GM21381 (cell line): ENCODE measurements around the gene PGR.

Experiments
- ATAC-seq: cut with Tn5 transposase; IDR thresholded peaks from one replicate; pipeline ENCODE4 v1.9.1; 2021; ENCODE audit warnings: mild to moderate bottlenecking, moderate library complexity; ENCODE audit not compliant: unreplicated experiment

The PGR gene

DNA sequence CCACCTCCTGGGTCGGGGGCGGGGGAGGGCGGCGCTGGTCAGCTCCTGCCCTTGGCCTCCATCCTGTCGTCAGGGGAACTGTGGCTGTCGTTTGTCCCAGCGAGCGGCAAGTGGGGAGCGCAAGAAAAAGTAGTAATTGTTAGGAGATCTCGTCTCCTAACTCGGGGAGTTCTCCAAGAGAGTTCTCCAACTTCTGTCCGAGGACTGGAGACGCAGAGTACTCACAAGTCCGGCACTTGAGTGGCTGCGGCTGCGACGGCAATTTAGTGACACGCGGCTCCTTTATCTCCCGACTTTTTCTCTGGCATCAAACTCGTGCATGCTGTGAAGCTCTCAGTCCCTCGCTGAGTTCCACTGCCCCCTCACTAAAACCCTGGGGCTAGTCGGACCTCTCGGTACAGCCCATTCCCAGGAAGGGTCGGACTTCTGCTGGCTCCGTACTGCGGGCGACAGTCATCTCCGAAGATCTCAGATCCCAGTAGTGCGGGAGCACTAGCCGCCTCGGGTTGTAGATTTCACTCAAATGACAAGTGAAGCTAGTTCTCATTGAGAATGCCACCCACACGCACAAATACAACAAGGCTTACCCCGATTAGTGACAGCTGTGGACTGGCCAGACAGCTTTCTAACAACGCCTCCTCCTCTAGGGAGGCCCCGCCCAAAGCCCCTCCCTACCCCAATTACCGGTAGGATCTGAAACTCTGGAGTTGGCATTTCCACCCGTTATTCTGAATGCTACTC, at the start of gene PGR:
Gene PGR, minus strand, starts transcription at position 611 of the 741 bp plus-strand sequence. CDS start 743 bp downstream, outside the sequence.
- no peak for ATAC-seq

DNA sequence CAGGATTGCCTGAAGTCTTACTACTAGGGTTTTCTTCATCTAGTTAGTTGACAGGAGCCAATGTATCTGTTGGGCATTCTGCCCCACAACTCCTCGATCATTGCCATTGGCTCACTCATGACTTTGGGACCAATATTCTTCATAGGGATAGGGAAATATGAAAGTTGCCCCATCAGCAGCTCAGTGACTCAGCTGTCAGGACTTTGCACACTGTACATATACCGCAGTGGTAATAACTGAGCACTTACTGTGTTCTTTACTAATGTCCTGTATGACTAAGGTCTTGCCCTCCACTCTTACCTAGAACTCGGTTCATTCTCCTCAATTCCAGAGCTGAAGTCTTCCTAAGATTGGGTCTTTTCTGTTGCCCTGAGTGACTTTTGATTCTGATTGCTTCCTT, 46.8 kb upstream of the PGR start:
- no peak for ATAC-seq

DNA sequence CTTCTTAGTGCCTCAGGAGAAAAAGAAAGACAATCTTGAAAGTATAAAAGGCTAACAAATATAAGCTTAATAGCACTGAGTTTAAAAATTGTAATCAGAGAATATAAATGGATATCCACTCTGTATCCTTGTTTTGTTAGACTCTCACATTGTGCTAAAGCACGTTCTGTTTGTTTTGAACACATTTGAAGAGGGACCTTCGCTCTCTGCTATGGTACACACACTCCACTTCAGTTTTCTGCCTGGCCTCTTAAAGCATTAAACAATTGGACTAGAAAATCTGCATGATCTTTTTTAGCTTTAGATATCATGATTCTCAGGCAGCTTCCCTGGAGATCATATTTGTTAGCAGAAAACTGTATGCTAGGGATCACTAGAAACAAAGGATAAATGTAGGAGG, 40.3 kb upstream of the PGR start:
- ATAC-seq = no peak

DNA sequence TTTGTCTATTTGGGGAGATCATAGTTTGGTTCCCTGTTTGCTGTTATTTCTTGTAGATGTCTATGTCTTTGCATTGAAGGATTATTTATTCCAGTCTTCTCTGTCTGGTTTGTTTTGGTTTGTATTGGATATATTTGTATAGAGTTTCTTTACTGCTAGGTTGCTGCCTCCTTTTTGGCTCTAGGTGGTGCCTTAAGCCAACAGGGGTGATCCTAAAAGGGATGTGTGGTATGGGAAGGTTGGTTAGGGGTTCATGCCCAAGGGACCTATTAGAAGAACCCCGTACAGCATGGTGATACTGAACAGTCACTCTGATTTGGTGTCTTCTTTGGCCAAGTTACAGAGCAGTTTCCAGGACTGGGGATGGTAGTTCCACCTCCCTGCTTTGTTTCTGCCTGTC, 36.4 kb upstream of the PGR start:
- no peak for ATAC-seq

DNA sequence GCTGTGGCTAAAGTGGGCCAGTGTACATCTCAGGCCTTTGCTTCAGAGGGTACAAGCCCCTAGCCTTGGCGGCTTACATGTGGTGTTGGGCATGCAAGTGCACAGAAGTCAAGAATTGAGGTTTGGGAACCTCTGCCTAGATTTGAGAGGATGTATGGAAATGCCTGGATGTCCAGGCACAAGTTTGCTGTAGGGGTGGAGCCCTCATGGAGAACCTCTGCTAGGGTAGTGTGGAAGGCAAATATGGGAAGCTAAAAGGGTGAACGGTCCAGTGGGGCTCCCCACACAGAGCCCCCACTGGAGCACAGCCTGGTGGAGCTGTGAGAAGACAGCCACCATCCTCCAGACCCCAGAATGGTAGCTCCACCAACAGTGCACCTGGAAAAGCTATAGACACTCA, 28.5 kb upstream of the PGR start:
- ATAC-seq = no peak

DNA sequence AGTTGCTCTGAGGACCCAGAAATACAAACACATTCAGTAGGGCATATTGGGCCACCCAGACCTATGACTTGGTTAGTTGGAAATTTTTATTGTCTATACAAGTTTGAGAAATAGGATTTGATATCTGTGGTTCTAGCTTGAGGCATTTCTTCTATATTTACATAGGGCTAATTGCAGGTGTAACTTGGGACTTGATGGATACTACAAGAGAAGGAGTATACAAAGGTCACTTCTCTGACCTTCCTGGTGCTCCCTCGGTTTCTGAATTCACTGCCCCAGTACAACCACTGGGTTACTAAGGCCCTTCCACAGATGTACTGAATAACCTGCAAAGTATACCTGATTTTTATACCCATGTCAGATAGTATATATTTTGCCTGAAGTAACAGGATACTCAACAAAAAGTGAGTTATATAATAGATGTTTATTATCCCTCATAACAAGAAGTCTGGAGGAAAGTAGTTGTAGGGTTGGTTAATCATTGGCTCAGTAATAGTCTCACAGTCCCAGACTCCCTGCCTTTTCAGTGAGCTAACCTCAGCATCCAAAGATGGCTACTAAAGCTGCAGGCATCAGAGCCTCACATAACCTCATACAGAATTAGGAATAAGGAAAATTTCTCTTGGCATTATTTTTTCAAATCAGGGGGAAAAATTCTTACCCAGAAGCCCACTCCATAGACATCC, 8.8 kb upstream of the PGR start:
- ATAC-seq = no peak

DNA sequence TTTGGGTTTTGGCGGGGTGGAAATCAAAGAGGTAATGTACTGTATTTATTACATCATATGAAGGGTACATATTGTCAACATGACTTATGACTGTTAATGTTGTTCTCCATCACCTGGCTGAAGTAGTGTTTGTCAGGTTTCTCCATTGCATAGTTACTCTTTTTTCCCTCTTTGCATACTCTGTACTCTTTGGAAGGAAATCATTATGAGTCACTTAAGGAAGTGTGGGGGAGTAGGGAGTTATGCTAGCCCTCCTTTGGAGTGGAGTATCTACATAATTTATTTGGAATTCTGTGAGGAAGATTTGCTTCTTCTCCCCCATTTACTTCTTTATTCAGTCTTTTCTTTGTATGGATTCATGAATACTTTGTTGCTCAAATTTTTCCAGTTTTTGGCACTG, 3.6 kb upstream of the PGR start:
- ATAC-seq = no peak

DNA sequence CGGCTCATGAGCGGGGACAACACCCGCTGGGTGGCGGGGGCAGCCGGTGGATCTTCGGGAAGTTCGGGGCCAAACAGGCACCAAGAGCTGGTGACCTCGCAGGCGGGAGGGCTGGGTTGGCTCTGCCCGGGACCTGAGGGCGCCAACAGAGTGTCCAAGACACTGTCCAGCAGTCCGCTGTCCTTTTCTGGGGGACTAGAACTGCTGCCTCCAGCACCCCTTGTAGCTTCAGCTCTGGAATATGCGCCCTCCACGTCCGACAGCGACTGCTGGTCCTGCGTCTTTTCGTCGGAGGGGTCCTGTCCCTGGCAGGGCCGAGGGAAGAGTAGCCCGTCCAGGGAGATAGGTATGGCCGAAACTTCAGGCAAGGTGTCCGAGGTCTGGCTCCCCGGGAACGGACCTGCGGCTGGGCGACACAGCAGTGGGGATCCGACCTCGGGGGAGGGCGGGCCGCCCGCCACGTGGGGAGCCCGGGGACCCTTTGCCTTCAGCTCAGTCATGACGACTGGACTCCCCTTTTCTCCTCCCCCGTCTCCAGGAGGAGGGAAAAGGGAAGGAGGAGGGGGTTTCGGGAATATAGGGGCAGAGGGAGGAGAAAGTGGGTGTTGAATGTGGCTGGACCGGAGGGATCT, 926 bp downstream of the PGR start:
- ATAC-seq = no peak

DNA sequence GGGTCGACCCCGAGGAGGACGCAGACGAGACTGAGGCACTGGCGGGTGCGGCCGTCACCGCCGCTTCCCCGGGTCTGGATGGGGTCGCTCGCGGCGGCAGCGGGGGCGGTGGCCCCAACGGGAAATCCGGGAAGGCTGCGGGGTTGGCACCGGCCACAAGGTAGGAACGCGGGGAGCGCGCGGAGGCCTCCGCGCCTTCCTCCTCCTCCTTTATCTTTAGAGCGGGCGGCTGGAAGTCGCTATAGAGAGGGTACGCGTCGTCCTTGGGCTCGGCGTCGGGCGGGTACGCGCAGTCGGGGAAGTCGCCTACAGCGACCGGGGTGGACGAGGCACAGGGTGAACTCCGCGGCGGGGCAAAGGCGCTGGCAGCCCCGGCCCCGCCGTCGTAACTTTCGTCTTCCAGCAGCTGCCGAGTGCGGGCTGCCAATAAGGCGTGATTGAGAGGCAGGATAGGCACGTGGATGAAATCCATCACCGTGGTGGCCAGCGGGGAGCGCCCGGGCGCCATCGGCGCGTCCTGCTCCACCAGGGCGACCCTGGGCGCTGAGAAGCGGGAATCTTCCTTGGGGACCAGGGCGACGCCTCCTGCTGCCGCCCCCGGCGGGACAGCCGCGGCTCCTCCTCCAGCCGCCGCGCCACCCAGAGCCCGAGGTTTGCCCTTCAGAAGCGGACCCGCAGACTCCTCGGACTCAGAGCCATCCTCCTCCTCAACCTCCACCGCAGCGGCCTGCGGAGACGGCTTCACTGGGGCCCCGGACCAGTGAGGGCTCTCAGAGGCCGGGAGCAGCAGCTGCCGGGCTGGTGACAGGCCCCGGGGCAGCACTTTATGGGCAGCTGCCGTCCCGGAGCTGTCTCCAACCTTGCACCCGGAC, 1.7 kb downstream of the PGR start:
- no peak for ATAC-seq

DNA sequence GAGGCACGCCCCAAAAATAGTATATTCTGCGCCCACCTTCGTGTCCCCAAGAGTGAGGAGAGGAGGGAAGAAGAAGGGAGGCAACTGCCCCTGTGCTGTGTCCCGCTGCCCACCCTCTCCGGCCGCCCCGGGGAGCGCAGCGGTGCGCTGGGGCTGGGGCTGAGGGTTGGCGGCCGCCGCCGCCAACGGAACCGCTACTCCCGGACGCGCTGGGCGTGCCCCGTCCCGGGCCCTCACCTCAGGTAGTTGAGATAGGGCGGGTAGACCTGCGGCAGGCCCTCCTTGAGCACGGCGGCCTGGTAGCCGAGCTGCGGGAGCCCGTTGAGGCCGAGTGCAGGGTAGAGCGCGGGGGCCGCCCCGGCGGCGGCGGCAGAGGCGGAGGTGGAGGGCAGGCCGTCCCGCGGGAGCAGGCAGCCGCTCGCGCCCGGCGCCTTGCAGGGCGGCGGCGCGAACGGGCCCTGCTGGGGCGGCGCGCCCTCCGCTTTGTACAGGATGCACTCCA, 2.4 kb downstream of the PGR start:
- no peak for ATAC-seq

DNA sequence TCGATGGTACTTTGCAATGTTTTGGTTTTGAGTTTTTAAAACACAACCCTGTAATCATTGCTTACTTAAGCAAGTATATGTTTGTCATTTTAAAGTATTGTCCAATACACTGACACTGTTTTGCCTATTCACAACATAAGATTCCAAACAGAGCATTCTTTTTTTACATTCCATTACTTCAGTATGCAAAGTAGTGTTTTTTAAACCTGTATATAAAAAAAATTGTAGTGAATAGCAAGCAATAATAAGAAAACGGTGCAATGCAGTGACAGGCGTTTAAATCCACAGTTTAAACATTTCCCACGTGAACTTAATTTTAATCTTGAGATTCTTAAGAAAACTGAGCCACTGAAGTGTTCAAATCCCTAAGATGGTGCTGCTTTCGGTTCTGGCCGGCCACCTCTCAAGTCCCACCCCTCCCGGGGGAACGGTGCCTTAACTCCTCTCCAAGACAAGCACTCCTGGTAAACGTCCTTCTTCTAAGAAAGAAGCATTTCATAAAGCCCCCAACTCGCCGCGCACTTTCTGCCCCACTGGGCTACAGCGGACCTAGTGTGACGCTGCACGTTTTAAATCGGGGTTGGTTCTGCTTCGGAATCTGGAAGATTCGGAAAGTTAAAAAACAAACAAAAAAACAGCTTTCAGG, 2.9 kb downstream of the PGR start:
- ATAC-seq = no peak

DNA sequence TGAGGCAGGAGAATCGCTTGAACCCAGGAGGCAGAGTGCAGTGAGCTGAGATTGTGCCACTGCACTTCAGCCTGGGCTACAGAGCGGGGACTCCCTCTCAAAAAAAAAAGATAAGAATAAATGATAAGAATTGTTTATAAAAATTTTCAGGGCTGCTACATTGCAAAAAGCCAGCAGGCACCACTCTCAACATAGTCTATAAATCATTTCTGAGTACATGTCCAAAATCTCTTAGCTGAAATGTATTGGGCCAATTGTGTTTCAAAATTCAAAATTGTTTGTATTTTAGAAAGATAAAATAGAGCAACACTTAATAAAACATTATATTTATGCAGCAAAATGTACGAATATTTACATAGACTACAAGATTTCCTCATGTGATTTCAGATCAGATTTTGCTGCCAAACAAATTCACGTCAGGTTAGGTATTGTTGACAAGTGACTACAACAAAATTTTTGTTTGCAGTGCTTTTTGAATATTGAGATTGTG, 13.9 kb downstream of the PGR start:
- ATAC-seq = no peak

DNA sequence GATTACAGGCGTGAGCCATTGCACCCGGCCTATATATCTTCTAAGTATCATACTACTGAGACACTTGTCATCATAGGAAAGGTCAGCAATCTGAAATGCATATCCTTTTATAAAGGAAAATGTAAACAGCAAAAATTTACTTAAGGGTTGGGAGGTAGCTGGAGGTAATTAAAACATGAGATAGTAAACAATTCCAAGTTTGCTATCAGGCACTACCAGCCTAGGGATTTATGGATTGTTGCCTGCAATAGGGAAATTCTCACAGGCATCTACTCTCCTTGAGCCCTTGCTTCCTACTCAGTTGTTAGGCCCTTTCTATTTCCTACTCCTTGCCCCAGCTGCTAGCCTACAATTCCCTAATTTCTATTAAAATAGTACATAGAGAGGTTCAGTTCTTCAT, 16.1 kb downstream of the PGR start:
- ATAC-seq = no peak

DNA sequence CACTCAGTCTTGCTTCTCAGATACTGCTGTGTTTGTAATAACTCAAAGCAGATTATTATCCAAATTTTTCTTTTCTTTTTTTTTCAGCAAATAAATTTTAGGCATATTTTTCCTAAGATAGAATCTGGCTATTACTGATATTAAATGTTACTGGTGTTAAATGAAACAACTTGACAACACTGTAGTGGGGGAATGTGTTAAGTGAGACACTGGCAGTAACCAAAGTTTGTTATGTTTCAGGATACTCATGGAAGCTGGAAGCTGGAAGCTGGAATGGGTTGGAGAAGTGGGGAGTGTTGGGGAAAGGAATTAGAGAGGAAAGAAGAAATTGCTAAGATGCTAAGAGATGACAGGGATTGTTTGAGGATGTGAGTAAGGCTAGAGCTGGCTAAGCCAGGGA, 24.9 kb downstream of the PGR start:
- no peak for ATAC-seq

DNA sequence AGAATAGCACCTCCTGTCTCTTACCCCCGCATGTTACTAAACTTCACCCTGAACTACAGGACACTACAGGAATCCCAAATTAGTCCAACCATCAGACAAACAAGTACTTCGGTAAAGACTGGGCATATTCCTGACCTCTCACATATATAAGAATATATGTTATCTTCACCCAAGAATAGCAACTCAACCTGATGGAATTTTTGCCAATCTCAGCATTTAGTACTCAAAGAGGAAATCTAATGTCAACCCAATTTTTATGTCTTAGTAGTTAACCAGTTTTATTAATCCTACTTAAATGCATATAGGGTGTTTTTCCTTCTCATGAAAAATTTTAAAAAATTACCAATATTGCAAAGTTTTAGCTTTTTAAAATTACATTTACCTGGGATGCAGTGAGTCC, 26.2 kb downstream of the PGR start:
- no peak for ATAC-seq

DNA sequence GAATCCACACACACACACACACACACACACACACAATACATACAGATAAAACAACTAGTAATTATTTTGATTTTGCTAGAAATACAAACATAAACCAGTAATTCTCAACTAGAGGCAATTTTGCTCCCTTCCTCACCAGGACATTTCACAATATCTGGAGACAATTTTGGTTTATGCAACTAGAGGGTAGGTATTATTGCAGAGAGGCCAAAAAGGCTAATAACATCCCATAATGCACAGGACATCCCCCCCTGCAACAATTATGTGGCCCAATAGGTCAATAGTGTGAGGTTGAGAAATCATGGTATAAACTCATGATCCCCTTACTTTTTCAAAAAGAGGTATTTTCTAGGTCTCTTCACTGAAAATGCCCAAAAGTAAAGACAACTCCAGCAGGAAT, 29.0 kb downstream of the PGR start:
- no peak for ATAC-seq

DNA sequence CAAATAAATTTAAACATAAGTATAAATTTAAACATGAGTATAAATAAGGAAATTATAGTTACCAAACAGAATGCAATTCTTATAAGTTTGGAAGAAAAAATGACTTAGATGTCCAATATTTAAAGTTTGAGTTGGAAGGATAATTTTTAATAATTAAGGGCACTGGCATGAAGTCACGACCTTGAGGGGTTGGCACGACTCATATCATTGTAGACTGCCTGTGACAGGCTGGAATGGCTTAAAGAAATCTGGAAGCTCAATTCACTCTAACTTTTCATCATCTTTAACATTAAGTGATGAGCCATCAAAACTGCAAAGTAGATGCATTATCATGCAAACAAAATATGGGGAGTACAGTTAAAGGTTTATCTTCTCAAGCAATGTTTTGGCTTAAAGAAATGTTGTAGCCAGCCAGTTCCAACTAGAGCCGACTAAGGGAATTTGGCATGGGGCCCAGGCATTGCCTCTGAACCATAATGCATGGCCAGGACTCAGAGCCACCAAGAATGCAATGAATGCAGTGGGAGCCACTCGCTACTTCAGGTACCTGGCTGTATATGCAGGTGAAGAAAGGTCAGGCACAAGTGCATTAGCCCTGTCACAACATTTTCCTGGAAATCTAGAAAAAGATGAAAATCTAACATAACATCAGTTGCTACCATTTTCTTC, 33.4 kb downstream of the PGR start:
- no peak for ATAC-seq

DNA sequence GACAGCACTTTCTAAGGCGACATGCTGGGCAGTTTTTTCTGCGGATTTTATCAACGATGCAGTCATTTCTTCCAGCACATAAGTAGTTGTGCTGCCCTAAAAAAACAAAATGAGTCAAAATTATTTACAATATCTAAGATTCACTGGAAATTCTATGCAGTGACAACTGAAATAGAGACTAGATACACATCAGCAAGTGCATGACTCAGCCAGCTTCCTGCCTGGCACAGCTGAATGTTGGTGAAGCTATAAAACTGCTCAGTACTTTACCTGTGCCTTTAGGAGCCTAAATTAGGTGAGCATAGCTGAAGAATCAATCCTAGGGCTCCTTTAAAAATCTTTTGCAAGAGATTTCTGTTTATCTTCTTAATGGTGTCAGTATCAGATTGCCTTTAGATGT, 37.8 kb downstream of the PGR start:
- ATAC-seq = no peak

DNA sequence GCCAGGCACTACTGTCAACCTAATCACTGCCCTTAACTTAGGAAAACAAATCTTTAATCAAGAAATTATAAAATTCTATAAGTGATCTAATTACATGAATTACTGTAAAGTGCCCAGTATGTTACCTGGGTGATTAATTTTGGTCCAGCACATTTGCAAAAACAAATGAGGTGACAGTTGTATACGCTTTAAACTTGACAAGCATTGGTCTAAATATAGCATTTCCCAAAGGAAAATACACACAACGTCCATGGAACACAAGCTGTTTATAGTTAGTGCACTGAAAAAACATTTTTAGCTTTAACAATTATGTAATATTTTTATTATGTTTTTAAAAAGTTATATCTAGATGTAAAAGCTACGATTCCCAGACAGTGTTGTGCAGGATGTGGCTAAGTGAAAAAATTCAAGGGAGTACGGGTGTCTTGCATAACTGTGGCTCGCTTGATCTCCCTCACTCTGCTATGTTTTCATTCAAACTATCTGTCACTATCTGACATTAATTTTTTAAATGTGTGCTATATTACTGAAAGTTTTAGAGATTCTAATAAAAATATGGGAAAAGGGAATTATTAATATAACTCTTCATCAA, 38.8 kb downstream of the PGR start:
- ATAC-seq = no peak

DNA sequence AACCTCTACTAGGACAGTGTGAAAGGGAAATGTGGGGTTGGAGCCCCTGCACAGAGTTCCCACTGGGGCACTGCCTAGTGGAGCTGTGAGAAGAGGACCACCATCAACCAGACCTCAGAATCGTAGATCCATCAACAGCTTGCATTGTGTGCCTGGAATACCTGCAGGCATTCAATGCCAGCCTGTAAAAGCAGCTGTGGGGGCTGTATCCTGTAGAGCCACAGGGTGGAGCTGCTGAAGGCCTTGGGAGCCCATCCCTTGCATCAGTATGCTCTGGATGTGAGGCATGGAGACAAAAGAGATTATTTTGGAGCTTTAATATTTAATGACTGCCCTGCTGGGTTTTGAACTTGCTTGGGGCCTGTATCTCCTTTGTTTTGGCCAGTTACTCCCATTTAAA, 46.3 kb downstream of the PGR start:
- no peak for ATAC-seq
